Tibial nerve (tissue), 4 donors: ENCODE data around the gene TENM4.

Experiments
- CTCF ChIP-seq, 5 experiments: fragments of 200-600 bp in 3 of 5; fragments of 450-650 bp in 2 of 5; sonication (generic) in 3 of 5; IDR thresholded peaks; one replicate each; pipeline ENCODE4 v1.5.1; 2016 to 2019; ENCODE audit warnings: antibody characterized with exemption in 5 of 5, mild to moderate bottlenecking in 3 of 5, moderate library complexity in 2 of 5
- EP300 ChIP-seq, 2 donors: sonication (generic); formaldehyde crosslinking; IDR thresholded peaks; one replicate each; pipeline ENCODE4 v1.6.1; 2017; ENCODE audit warnings: antibody characterized with exemption in 2 of 2, mild to moderate bottlenecking in 1 of 2
- POLR2A ChIP-seq, 2 donors: fragments of 450-650 bp; IDR thresholded peaks; one replicate each; pipeline ENCODE4 v1.6.1; 2017; ENCODE audit warnings: antibody characterized with exemption in 2 of 2, mild to moderate bottlenecking in 2 of 2, moderate library complexity in 2 of 2

DNA sequence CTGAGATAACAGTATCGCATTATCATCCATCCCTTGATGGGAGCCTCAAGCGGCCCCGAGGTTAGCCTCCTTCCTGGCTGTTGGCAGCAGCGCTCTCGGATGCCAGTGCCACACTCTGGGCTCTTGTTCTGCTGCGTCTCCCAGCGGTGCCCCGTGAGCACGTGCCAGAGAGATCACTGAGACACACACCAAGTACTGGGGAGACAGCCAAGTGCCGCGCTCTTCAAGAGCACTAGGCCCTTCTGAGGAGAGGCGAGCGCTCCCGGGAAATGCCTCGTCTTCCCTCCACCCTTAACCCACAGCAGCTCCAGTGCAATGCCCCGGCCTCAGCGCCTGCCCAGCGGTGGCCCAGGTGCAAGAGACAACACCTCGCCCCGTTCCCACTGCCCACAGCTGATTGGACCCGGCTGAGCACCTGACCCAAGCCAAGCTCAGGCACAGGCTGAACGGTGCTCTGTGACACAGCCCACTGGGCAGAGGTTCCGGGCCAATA, 617.9 kb downstream of the TENM4 start:
- no peak for TF ChIP-seq CTCF (IDR thresholded peaks at IDR 0.05)
- TF ChIP-seq POLR2A (IDR thresholded peaks at IDR 0.05) = no peak
- no peak for TF ChIP-seq EP300 (IDR thresholded peaks at IDR 0.05)
